ENCODE measurements around the gene STAG3. TPM values are rescaled to one million over a fixed set of nuclear protein-coding genes. Genes with fewer than 3 reads are reported as not detected.

STAG3 gene
- total and polyA plus RNA-seq, 9 of the 15 experiments (the other 6 are each of a cell fraction or from before 2014, with no cell fraction given): 0.54 to 2.5 (median 1.7) TPM

DNA sequence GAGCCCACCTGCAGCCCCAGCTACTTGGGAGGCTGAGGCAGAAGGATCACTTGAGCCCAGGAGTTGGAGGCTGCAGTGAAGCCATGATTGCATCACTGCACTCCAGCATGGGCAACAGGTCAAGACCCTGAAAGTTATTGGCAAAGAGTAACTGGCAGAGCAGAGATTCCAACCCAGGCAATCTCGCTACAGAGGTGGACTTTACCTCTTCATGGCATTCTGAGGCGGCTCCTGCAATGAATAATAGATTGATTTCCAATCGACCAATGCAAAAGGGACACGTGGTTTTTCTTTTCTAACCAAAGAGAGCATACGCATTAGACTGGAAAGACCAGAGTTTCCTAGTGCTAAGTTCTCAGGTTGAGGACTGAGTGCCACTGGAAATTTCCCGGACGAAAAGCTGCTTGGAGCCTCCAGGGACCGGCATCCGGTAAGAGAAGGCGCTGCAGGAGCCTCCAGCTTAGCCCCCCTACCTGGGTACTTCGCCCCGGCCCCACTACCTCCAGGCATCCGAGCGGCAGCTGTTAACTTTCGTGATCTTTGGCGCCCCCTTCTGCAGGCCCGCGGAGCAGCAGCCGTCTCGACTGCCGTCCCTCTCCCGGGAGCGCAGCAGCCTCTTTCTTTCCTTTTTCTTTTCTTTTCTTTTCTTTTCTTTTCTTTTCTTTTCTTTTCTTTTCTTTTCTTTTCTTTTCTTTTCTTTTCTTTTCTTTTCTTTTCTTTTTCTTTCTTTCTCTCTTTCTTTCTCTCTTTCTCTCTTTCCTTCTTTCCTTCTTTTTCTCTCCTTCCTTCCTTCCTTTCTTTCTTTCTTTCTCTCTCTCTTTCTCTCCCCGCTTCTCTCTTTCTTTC, 46.9 kb upstream of the STAG3 start (continued):
- TF ChIP-seq, protein P1, sequence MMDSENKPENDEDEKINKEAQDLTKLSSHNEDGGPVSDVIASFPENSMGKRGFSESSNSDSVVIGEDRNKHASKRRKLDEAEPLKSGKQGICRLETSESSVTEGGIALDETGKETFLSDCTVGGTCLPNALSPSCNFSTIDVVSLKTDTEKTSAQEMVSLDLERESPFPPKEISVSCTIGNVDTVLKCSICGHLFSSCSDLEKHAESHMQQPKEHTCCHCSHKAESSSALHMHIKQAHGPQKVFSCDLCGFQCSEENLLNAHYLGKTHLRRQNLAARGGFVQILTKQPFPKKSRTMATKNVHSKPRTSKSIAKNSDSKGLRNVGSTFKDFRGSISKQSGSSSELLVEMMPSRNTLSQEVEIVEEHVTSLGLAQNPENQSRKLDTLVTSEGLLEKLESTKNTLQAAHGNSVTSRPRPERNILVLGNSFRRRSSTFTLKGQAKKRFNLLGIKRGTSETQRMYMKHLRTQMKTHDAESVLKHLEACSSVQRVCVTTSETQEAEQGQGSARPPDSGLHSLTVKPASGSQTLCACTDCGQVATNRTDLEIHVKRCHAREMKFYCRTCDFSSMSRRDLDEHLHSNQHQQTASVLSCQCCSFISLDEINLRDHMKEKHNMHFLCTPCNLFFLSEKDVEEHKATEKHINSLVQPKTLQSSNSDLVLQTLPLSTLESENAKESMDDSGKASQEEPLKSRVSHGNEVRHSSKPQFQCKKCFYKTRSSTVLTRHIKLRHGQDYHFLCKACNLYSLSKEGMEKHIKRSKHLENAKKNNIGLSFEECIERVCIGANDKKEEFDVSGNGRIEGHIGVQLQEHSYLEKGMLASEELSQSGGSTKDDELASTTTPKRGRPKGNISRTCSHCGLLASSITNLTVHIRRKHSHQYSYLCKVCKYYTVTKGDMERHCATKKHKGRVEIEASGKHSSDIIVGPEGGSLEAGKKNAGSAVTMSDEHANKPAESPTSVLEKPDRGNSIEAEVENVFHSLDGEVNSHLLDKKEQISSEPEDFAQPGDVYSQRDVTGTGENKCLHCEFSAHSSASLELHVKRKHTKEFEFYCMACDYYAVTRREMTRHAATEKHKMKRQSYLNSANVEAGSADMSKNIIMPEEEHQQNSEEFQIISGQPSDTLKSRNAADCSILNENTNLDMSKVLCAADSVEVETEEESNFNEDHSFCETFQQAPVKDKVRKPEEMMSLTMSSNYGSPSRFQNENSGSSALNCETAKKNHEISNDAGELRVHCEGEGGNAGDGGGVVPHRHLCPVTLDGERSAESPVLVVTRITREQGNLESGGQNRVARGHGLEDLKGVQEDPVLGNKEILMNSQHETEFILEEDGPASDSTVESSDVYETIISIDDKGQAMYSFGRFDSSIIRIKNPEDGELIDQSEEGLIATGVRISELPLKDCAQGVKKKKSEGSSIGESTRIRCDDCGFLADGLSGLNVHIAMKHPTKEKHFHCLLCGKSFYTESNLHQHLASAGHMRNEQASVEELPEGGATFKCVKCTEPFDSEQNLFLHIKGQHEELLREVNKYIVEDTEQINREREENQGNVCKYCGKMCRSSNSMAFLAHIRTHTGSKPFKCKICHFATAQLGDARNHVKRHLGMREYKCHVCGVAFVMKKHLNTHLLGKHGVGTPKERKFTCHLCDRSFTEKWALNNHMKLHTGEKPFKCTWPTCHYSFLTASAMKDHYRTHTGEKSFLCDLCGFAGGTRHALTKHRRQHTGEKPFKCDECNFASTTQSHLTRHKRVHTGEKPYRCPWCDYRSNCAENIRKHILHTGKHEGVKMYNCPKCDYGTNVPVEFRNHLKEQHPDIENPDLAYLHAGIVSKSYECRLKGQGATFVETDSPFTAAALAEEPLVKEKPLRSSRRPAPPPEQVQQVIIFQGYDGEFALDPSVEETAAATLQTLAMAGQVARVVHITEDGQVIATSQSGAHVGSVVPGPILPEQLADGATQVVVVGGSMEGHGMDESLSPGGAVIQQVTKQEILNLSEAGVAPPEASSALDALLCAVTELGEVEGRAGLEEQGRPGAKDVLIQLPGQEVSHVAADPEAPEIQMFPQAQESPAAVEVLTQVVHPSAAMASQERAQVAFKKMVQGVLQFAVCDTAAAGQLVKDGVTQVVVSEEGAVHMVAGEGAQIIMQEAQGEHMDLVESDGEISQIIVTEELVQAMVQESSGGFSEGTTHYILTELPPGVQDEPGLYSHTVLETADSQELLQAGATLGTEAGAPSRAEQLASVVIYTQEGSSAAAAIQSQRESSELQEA (IDR thresholded peaks at IDR 0.05; ENCODE audit: low read depth): peak; percentile 64; the same call in 1 of the 2 replicates
- no peak for TF ChIP-seq C11orf30 (IDR thresholded peaks at IDR 0.05; ENCODE audit: low read depth)
- no peak for TF ChIP-seq GTF2E2 (tag; IDR thresholded peaks at IDR 0.05)
- TF ChIP-seq RAD21 (CRISPR knock-in tag; conservative IDR thresholded peaks at IDR 0.05 in 1 of 2, IDR thresholded peaks at IDR 0.05 in 1 of 2): peak; percentile 92 to 95
- TF ChIP-seq SNIP1 (IDR thresholded peaks at IDR 0.05; ENCODE audit: low read depth): no peak
- TF ChIP-seq, protein P2, sequence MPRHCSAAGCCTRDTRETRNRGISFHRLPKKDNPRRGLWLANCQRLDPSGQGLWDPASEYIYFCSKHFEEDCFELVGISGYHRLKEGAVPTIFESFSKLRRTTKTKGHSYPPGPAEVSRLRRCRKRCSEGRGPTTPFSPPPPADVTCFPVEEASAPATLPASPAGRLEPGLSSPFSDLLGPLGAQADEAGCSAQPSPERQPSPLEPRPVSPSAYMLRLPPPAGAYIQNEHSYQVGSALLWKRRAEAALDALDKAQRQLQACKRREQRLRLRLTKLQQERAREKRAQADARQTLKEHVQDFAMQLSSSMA (CRISPR knock-in tag; IDR thresholded peaks at IDR 0.05): no peak
- TF ChIP-seq SETDB1 (IDR thresholded peaks at IDR 0.05; ENCODE audit: low read length): no peak
- TF ChIP-seq, protein P3, sequence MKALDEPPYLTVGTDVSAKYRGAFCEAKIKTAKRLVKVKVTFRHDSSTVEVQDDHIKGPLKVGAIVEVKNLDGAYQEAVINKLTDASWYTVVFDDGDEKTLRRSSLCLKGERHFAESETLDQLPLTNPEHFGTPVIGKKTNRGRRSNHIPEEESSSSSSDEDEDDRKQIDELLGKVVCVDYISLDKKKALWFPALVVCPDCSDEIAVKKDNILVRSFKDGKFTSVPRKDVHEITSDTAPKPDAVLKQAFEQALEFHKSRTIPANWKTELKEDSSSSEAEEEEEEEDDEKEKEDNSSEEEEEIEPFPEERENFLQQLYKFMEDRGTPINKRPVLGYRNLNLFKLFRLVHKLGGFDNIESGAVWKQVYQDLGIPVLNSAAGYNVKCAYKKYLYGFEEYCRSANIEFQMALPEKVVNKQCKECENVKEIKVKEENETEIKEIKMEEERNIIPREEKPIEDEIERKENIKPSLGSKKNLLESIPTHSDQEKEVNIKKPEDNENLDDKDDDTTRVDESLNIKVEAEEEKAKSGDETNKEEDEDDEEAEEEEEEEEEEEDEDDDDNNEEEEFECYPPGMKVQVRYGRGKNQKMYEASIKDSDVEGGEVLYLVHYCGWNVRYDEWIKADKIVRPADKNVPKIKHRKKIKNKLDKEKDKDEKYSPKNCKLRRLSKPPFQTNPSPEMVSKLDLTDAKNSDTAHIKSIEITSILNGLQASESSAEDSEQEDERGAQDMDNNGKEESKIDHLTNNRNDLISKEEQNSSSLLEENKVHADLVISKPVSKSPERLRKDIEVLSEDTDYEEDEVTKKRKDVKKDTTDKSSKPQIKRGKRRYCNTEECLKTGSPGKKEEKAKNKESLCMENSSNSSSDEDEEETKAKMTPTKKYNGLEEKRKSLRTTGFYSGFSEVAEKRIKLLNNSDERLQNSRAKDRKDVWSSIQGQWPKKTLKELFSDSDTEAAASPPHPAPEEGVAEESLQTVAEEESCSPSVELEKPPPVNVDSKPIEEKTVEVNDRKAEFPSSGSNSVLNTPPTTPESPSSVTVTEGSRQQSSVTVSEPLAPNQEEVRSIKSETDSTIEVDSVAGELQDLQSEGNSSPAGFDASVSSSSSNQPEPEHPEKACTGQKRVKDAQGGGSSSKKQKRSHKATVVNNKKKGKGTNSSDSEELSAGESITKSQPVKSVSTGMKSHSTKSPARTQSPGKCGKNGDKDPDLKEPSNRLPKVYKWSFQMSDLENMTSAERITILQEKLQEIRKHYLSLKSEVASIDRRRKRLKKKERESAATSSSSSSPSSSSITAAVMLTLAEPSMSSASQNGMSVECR (CRISPR knock-in tag; IDR thresholded peaks at IDR 0.05): no peak
- TF ChIP-seq ARHGAP35 (IDR thresholded peaks at IDR 0.05; ENCODE audit: partially characterized antibody): peak; percentile 65
- TF ChIP-seq ZNF830 (CRISPR knock-in tag; IDR thresholded peaks at IDR 0.05): no peak
- peak; percentile 65 for TF ChIP-seq ASH1L (IDR thresholded peaks at IDR 0.05; ENCODE audit: borderline replicate concordance, low read depth, partially characterized antibody)
- TF ChIP-seq GABPB1 (CRISPR knock-in tag; IDR thresholded peaks at IDR 0.05): peak; percentile 34; the same call in 1 of the 2 replicates
- peak; percentile 71 for TF ChIP-seq BCOR (IDR thresholded peaks at IDR 0.05)
- TF ChIP-seq ARID1B (IDR thresholded peaks at IDR 0.05): no peak; the same call in none of the 2 replicates

Data from K562 (cell line).